Stimulated activated CD8-positive, alpha-beta memory T cell treated with anti-CD3 and anti-CD28 coated beads, Interleukin-15, amount 100 ng/mL, for 4 hours (primary cell): Measurements from ENCODE around the gene GJA4.
"Not testable (repeated sequence)": the region's sequence is repeated elsewhere in the genome, so short reads cannot be mapped to it uniquely, and the experiment has no call there.

ENCODE experiments used
- DNase-seq, 2 donors: peaks; one replicate each; pipeline ENCODE4 v3.0.0-alpha.2; 2020; ENCODE audit warnings: low read depth in 2 of 2

The GJA4 gene

DNA sequence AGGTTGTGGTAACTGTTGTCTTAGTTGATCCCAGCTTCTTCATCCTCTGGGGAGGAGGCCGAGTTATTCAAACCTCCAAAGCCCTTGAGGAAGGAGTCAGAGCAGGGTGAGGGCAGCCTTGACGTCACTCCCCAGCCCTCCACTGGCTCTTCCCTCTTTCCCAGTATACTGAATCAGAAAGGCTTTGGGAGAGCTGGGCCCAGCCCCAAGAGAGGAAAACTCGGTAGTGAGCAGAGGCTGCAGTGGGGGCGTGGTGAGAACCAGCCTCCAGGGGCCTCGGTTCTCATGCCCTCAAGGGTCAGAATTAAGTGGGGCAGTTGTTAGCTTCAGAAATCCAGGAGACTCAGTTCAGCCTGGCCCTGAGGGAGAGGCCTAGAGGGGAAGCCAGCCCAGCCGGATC is 1.8 kb upstream of the GJA4 start:
- DNase-seq = no peak

DNA sequence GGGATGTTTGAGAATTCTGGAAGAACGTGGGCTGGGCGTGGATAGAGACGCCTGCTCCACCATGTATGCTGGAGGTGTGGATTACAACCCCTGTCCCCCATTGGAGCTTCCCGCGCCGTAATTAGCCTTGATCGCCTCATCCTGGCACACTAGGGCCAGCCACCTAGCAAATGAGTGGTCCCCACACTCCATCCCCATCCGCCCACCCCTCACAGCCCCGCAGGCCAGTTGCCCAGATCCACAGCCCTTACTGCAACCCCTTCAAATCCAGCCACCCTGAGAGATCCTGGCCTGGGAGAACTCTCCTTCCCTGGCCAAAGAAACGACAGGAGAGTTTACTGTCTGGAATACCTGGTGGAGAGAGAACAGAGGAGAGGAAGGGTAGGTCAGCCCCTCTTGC is 375 bp upstream of the GJA4 start:
- no peak for DNase-seq

DNA sequence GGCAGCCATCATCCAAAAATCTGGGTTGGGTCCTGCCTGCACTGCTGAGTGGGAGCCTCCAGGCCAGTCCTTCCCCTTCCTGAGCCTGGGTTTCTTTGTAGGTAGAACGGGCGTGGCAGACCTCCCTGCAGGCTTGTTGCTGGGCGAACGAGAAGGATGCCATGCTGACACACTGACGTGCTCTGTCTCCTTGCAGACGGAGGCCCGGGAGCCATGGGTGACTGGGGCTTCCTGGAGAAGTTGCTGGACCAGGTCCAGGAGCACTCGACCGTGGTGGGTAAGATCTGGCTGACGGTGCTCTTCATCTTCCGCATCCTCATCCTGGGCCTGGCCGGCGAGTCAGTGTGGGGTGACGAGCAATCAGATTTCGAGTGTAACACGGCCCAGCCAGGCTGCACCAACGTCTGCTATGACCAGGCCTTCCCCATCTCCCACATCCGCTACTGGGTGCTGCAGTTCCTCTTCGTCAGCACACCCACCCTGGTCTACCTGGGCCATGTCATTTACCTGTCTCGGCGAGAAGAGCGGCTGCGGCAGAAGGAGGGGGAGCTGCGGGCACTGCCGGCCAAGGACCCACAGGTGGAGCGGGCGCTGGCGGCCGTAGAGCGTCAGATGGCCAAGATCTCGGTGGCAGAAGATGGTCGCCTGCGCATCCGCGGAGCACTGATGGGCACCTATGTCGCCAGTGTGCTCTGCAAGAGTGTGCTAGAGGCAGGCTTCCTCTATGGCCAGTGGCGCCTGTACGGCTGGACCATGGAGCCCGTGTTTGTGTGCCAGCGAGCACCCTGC is 1.4 kb downstream of the GJA4 start:
- DNase-seq = no peak

DNA sequence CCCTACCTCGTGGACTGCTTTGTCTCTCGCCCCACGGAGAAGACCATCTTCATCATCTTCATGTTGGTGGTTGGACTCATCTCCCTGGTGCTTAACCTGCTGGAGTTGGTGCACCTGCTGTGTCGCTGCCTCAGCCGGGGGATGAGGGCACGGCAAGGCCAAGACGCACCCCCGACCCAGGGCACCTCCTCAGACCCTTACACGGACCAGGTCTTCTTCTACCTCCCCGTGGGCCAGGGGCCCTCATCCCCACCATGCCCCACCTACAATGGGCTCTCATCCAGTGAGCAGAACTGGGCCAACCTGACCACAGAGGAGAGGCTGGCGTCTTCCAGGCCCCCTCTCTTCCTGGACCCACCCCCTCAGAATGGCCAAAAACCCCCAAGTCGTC is 2.0 kb downstream of the GJA4 start:
- DNase-seq = no peak

DNA sequence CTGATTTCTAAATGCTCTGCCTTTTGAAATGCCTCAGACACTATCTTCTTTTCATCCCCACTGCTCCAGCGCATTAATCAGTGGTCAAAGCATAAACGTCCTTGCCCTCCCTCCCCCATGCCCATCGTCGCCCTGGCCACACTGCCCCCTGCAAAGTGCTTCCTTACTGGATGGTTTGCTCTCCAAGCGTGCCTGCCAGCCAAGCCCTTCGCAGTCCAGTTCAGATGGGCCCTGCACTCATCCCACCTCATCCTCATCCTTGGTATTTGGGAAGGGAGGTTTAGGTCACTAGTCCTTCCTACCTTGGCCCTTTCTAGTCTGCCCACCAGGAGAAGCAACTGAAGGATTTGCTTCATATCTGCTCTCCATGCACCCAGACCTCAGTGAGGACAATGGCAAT is 3.1 kb downstream of the GJA4 start:
- DNase-seq = no peak

DNA sequence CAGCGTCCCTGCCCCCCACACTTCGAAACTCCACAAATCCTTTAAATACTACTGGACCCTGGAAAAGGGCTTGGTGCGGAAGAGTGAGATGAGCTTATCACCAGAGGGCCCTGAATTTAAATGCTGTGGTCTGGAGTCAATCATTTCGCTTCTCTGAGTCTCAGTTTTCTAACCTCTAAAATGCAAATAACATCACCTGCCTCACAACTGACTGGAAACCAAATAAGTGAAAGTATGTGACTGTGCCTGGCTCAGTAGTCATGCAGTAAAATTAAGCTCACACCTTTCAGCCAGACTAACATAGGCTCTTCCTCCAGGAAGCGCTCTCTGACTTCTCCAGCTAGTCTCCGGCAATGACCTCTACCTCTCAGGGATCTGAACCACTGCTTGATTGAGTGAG is 4.2 kb downstream of the GJA4 start:
- DNase-seq = no peak

DNA sequence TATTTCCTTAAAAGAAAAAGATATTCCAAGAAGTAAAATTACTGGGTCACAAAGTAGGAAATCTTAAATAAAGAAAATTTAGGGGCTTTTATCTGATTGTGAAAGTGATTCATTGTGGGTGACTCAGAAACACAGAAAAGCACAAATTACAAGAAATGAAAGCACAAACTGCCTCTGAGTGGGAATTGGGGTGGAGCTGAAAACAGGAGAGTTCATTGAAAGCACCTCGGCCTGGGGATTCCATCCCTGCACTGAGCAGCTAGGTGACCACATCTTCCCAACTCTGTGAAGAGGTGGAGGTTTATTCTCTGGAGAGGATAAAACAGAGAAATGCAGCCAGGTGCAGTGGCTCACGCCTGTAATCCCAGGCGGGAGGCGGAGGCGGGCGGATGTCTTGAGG is 7.4 kb downstream of the GJA4 start:
- DNase-seq = no peak

DNA sequence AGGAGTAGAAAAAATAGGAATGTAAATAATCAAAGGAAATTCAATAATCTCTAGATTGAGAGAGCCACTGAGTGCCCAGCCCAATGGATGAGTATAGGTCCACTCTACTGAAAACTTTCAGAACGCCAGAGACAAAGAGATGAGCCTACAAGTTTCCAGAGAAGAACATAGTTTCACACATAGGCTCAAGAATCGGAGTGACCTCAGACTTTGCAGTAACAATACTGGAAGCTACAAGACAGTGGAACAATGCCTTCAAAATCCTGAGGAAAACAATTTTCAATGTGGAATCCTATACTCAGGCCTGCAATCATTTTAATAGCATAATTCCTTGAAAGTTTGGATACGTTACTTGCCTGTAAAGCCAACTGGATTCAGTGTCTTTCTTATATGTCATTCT is 11.0 kb downstream of the GJA4 start:
- no peak for DNase-seq

DNA sequence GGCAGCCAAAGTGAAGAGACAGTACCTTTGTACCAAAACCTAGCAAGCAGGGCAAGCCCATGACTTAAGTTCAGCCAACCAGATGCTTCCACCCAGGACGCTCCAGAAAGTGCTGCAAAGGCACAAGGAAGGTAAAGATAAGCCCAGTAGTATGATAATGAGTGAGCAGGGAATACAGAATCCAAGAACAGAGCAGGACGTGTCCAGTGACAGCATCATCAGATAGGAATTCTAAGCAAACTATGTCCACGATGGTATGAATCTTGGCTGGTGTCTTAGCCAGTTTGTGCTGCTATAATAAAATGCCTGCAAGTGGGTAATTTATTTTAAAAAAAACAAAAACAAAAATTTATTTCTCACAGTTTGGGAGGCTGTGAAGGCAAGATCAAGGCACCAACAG is 13.6 kb downstream of the GJA4 start:
- no peak for DNase-seq

DNA sequence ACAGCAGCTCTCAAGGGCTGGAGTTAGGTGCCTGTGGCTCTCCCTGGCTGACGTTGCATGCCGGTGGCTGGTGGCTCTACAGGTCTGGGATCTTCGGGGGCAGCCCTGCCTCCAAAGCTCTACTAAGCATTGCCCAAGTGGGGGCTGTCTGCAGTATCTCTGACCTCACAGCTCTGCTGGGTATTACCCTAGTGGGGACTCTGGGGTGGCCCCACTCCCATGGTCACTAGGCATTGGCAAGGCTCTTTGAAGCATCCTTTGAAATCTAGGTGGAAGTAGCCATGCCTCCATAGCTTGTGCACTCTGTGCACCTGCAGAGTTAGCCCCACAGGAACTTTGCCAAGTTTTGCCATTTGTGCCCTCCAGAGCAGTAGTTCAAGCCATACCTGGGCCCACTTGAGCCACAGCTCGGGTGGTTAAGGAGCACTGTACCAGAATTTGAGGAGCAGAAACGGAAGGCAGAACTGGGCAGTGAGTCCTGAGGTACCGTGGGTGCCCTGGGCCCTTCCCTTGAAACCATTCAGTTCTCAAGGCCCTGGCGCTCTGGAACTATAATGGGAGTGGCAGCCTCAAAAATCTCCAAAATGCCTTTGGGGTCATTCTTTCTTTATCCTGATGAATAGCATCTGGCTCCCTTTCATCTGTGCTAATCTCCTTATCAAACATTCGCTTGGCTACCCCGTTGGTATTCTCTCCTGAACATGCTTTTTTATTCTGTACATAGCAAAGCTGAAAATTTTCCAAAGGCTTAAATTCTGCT is 15.4 kb downstream of the GJA4 start:
- DNase-seq = no peak

DNA sequence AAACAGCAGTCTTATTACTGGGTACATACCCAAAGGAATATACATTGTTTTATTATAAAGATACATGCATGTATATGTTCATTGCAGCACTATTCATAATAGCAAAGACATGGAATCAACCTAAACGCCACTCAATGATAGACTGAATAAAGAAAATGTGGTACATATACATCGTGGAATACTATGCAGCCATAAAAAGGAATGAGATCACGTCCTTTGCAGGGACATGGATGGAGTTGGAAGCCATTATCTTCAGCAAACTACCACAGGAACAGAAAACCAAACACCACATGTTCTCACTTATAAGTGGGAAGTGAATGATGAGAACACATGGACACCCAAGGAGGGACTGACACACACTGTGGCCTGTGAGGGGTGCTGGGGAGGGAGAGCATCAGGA is 18.0 kb downstream of the GJA4 start:
- DNase-seq = not testable (repeated sequence)

DNA sequence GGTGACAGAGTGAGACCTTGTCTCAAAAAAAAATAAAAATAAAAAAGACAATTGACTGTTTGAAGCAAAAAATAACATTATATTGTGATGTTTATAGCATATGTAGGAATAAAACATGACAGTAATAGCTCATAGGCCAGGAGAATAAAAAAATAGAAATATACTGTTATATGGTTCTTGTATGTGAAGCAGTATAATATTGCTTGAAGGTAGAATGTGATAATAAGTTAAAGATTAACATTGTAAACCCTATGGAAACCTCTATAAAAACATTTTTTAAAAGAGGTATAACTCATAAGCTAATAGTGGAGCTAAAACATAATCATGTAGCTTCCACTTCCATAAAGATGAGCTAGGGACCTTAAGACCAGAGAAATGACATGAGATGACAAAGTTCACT is 23.5 kb downstream of the GJA4 start:
- DNase-seq = no peak

DNA sequence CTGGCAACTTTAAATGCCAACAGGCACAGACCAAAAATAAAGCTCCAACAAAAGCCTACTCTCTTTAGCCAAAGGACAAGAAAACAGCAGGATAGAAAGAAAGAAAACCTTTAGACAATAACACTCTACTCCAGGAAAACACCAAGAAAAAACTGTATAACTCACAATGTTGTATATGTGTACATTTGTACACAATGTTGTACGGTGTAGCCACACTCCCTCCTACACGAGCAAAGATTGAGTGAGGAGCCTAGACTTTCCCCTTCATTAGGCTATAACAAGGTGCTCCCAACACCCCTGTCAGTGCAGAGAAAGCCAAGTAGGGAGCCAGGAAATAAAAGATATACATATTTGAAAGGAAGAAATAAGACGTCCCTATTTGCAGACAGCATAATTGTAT is 24.0 kb downstream of the GJA4 start:
- DNase-seq = no peak

DNA sequence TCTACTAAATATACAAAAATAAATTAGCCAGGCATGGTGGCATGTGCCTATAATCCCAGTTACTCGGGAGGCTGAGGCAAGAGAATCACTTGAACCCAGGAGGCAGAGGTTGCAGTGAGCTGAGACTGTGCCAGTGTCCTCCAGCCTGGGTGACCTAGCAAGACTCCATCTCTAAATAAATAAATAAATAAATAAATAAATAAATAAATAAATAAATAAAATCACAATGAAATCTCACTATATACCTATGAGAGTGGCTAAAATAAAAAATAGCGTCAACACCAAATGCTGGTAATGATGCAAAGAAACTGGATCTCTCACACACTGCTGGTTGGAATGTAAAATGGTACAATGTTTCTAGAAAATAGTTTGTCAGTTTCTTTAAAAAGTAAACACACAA is 26.1 kb downstream of the GJA4 start:
- DNase-seq = not testable (repeated sequence)

DNA sequence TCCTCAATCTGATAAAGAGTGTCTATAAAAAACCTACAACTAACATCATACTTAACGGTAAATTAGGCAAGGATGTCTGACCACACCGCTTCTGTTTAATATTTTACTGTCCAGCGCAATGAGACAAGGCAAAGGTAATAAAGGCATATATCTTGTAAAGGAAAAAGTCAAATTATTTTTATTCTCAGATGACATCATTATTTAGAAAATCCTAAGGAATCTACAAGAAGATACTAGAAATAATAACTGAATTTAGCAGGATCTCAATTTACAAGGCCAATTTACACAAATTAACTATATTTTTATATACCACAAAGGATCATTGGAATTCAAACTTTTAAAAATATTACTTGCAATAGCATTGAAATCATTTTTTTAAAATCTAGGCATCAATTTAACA is 29.4 kb downstream of the GJA4 start:
- DNase-seq = no peak

DNA sequence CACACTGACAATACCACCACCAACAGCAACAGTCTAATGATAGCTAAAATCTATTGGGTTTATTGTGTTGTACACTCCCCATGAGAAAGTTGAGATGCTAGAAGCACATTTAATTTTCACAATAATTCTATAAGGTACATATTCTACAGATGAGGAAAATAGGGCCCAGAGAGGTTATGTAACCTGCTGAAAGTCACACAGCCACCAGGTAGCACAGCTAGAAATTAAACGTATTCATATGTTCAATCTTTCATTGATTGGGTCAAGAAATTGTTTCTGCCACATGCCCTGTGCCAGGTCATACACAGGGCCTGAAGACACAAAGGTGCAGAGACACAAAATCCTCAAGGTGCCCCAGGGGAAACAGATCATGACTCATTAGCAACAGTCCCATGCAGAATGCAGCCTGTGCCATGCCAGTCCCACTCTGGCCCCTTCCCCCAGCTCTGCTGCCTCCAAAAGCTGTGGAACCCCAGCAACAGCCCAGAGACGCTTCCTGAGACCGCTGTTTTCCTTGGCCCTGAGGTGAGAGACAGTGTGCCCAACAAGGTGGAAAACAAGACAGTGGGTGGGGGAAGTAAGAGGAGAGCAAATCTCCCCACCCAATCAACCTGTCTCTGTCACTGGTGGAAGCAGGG is 32.1 kb downstream of the GJA4 start:
- DNase-seq = no peak

DNA sequence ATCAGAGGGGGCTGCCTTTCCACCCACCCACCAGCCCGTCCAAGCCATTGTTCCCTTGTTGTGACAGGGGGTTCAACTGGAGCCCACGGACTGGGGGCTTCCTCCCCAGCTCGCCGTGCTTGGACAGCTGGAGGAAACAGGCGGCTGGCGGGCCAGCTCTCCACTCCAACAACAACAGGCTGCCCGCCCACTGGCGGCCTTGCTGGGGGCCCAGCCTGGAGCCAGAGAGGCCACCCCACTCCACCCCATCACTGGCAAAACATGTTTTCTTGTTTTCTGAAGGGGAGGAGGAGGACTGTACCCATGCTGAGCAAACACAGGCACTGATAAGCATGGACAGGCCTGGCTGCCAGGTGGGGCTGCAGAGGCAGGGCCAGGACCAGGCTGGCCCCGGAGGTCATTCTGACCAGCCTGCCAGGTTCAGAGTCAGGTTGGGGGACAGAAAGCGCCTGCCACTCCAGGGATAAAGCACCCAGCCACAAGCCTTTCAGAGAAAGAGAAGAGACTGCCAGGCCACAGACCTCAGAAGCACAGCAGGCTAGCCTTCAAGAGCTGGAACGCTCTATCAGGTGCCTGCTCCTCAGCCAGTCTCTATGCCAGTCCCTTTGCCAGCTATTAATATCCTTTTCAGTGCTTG is 32.8 kb downstream of the GJA4 start:
- DNase-seq = no peak

DNA sequence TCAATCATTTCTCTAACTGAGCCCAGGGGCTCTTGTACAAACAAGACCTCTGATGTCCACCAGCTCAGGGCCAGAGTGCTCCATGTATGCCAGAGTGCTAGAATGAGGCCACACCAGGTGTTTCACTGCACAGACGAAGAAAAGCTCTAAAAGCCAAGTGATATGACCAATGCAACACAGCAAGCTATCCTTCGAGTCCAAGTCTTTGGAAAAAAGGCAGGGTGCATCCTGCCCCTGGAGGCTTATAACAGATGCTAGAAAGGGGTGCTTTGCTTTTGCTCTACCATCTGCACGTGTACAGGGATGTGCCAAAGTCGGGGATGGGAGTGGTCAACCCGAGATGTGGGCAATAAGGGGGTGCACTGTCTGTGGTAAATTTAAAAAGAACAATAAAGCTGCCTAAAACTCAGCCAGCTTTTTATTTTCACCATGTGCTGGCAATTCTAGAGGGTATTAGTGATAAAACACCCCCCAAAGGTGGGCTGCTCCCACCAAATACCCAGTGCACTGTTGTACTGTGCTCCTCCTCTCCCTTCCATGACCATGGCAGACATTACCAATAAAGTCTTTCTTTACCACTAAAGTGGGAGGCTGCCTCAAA is 34.6 kb downstream of the GJA4 start:
- DNase-seq = no peak

DNA sequence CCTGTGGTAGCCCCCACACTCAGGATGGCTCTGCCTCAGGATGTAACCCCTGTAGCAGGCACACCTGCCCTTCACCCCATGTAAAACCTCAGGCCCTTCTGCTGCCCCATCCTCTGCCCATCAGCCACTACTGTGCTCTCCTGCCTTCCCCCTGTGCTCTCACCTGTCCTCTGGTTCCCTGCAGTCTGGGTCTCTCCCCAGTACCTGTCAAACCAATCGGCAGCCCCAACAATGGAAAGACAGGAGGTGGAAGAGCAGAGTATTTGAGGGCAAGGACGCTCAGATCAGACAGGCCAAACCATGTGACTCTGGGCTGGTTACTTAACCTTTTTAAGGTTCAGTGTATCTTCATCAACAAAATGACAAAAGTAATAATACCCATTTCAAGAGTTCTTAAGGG is 35.8 kb downstream of the GJA4 start:
- no peak for DNase-seq

DNA sequence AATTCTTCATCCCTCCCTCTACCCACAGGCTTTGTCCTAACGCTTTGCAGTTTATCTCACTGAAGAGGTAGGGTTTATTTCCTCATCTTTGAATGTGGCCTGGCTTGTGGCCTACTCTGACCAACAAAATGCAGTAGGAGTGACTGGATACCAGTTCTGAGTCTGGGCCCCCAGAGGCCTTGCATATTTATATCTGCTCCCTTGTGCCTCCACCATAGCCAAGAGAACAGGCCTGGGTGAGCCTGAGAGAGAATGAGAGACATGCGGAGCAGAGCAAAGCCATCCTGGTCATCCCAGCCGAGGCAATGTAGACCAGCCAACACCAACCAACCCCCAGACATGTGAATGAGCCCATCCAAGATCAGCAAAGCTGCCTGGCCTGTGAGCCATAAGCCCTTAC is 36.5 kb downstream of the GJA4 start:
- DNase-seq = no peak

DNA sequence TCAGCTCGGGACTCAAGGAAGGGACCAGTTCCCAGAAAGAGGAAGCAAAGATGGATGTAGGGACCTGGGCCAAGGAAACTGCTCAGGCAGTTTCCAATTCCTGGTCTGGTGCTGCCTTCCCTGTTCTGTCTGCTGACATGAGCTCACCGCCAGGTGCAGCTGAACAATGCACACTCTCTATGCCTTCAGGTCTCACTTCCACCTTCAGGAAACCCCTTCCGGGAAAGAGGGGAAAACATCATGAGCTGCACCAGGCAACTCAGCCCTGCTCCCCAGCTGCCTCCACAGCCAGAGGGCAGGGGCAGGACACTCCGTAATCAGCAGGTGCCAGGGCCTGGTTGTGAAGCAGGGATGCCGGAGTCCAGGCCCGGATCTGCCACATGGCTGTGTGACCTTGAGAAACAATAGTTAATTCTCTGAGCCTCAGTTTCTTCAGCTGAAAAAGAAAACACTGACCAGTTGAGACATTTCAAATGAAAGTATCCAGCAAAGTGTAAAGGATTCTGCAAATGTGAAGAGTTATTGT is 39.0 kb downstream of the GJA4 start:
- no peak for DNase-seq

DNA sequence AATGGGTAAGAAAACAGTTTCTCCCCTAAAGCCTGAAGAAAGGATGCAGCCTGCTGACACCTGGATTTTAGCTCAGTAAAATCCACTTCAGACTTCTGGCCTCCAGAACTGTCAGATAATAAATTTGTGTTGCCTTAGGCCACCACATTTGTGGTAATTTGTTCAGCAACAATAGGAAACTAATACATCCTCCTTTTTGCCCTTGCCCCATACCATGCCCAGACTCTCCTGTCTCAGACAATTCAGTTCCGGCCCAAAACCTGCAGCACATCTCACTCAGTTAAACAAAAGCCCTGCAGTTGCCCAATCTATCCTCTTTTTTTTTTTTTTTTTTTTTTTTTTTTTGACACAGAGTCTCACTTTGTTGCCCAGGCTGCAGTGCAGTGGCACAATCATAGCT is 40.9 kb downstream of the GJA4 start:
- no peak for DNase-seq
